PC-9 (cell line): ENCODE measurements around the gene FOXF2.

Experiments
- CTCF ChIP-seq: fragments of 200-600 bp; sonication (generic); conservative IDR thresholded peaks from 2 replicates; pipeline ENCODE4 v1.6.1; 2017; ENCODE audit warnings: mixed run types, antibody characterized with exemption, mild to moderate bottlenecking, moderate library complexity
- EZH2 ChIP-seq: fragments of 200-600 bp; sonication (generic); IDR thresholded peaks from 2 replicates; pipeline ENCODE4 v1.8.0; 2017; ENCODE audit warnings: antibody characterized with exemption, low read depth

DNA sequence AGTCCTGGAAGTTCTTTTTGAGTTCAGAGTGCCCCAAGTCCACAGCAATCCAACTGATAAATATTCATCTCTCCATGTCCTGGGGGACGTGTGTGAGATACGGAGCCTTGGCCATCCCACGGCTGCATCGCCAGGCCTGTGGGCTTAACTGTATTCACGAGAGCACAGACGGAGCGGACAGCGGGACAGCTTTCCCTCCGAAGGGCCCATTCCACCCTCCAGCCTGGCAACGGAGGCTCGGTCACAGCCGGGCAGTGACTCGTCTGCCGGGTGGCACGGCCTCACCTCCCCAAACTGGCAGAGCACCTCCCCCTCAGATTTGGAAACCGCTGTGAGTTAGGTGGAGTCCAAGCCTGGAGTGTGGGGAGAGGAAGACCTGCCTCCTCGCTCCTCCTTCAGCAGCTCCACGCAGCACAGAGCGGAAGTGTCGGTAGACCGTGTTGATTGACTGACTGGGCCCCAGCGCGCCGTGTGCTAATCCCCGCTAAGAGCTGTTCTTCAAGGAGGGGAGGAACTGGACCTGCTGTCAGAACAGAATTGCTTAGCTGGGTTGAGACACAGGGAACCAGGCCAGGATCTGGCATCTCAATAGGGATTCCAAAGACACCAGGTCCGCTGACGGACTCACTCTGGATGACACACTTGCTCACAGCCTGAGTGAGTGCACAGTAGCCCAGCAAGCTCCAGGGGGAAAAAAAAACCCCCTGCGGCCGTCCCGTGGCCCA is 10.9 kb downstream of the FOXF2 start:
- no peak for TF ChIP-seq CTCF
- TF ChIP-seq EZH2: no peak
